ENCODE measurements around the gene RAB7A. TPM values are rescaled to one million over a fixed set of nuclear protein-coding genes. Genes with fewer than 3 reads are reported as not detected.
"Not testable (repeated sequence)": the region's sequence is repeated elsewhere in the genome, so short reads cannot be mapped to it uniquely, and the experiment has no call there.

The RAB7A gene
- total and polyA plus RNA-seq, 2 of the 13 experiments (the other 11 are each of a cell fraction or from before 2014, with no cell fraction given) = 26.5 to 182 TPM

DNA sequence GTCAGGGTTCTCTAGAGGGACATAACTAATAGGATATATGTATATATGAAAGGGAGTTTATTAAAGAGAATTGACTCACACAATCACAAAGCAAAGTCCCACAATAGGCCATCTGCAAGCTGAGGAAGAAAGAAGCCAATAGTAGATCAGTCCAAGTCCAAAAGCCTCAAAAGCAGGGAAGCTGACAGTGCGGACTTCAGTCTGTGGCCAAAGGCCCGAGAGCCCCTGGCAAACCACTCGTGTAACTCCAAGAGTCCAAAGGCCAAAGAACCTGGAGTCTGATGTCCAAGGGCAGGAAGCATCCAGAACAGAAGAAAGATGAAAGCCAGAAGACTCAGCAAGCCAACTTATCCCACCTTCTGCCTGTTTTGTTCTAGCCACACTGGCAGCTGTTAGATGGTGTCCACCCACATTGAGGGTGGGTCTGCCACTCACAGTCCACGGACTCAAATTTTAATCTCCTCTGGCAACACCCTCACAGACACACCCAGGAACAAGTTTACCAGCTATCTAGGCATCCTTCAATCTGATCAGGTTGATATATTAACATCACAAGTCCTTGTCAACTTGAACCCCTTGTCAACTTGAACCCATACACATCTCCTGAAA is 99.2 kb downstream of the RAB7A start:
- H3K4me2 ChIP-seq (ENCODE audit: low read depth, low read length) = no peak overlapping the region; the same call in 1 of the 2 replicates
- CTCF ChIA-PET (ENCODE audit: low intra/inter-chr PET ratio, low total read pairs) = no interaction called here
- 25% methylated on average over 4 of the region's 4 CpGs for WGBS (ENCODE audit: low lambda C conversion rate)
- 0 out of 5 replicates have a peak, but pooled peaks cover 0 to 2% of the 10 kb centered on the region in 2 experiments for H3K36me3 ChIP-seq (replicated peaks in 1 of 2; ENCODE audit: control insufficient read depth in 1 of 2, insufficient read depth in 2 of 2, low read length in 2 of 2)
- H3K79me2 ChIP-seq (ENCODE audit: insufficient read depth, low read length) = no peaks in the 10 kb centered on the region
- no peak overlapping the region for H3K9ac ChIP-seq (ENCODE audit: insufficient read depth, low read depth, low read length)
- in situ Hi-C loops (cut with HindIII; ENCODE audit: extremely low pct_ligation_motif_present, low pct_unique_long_range_greater_than_20kb) = no loop called here
- H3K27ac ChIP-seq (ENCODE audit: extremely low read length, insufficient read depth, low read length) = no peak overlapping the region
- DNase-seq (ENCODE audit: low spot score) = no peak
- no peaks in the 10 kb centered on the region for H3K9me3 ChIP-seq (ENCODE audit: low read length)
- no peak overlapping the region for H2AFZ ChIP-seq (ENCODE audit: low read length)
- intact Hi-C loops (cut with micrococcal nuclease; ENCODE audit: unreplicated experiment) = no loop called here
- peaks cover 13% of the 10 kb centered on the region for H3K4me1 ChIP-seq (ENCODE audit: insufficient read depth, low read length)
- peak; percentile 51; the same call in 1 of the 2 replicates for TF ChIP-seq HNF4G (IDR thresholded peaks at IDR 0.05; ENCODE audit: borderline replicate concordance, low read depth, low read length)
- TF ChIP-seq HNF4G (CRISPR knock-in tag; IDR thresholded peaks at IDR 0.05; ENCODE audit: borderline replicate concordance, low read depth) = no peak
- 0 out of 2 replicates have a peak, but pooled peaks have one; percentile 21 for TF ChIP-seq NCOR1 (IDR thresholded peaks at IDR 0.05; ENCODE audit: borderline replicate concordance, low read length)
- TF ChIP-seq HNF4A (CRISPR knock-in tag; IDR thresholded peaks at IDR 0.05) = peak; percentile 69
- no peak for TF ChIP-seq RBAK (CRISPR knock-in tag; IDR thresholded peaks at IDR 0.05)
- TF ChIP-seq, protein P1, sequence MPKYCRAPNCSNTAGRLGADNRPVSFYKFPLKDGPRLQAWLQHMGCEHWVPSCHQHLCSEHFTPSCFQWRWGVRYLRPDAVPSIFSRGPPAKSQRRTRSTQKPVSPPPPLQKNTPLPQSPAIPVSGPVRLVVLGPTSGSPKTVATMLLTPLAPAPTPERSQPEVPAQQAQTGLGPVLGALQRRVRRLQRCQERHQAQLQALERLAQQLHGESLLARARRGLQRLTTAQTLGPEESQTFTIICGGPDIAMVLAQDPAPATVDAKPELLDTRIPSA (CRISPR knock-in tag; IDR thresholded peaks at IDR 0.05; ENCODE audit: borderline replicate concordance) = no peak
- TF ChIP-seq, protein P2, sequence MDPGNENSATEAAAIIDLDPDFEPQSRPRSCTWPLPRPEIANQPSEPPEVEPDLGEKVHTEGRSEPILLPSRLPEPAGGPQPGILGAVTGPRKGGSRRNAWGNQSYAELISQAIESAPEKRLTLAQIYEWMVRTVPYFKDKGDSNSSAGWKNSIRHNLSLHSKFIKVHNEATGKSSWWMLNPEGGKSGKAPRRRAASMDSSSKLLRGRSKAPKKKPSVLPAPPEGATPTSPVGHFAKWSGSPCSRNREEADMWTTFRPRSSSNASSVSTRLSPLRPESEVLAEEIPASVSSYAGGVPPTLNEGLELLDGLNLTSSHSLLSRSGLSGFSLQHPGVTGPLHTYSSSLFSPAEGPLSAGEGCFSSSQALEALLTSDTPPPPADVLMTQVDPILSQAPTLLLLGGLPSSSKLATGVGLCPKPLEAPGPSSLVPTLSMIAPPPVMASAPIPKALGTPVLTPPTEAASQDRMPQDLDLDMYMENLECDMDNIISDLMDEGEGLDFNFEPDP (CRISPR knock-in tag; conservative IDR thresholded peaks at IDR 0.05) = no peak
- no peak for TF ChIP-seq ZNF652 (CRISPR knock-in tag; IDR thresholded peaks at IDR 0.05; ENCODE audit: borderline replicate concordance, low read depth)
- POLR2A ChIA-PET = no interaction called here
- ATAC-seq = no peak
- no peak for FAIRE-seq
- H3K4me3 ChIP-seq (replicated peaks in 1 of 3; ENCODE audit: insufficient read depth in 1 of 3, low read depth in 2 of 3, low read length in 3 of 3) = no peak overlapping the region
- H3K27me3 ChIP-seq (ENCODE audit: control insufficient read depth in 1 of 2, insufficient read depth in 2 of 2, low read length in 2 of 2) = no peaks in the 10 kb centered on the region; a peak in 1 of 5 replicates
- H4K20me1 ChIP-seq (ENCODE audit: insufficient read depth, low read length) = 0 out of 2 replicates have a peak, but pooled peaks cover 3% of the 10 kb centered on the region
- no TSS peak for BruUV-seq (replicated peaks)

DNA sequence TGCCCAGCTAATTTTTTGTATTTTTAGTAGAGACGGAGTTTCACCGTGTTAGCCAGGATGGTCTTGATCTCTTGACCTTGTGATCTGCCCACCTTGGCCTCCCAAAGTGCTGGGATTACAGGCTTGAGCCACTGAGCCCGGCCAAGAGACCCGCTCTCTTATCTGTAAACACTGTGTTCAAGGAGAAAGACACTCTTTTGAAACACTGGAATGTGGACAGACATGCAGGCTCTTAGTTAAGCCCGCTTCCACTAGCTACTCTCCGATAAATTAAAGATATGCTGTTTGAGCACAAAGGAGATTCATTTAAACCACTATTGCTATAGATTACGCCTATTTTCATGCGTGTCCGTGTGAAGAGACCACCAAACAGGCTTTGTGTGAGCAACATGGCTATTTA is 103.1 kb downstream of the RAB7A start:
- H3K79me2 ChIP-seq (ENCODE audit: insufficient read depth, low read length); H3K9me3 ChIP-seq (ENCODE audit: low read length); intact Hi-C loops (cut with micrococcal nuclease; ENCODE audit: unreplicated experiment); H3K4me3 ChIP-seq (replicated peaks in 1 of 3; ENCODE audit: insufficient read depth in 1 of 3, low read depth in 2 of 3, low read length in 3 of 3); DNase-seq (ENCODE audit: low spot score); FAIRE-seq; H2AFZ ChIP-seq (ENCODE audit: low read length); in situ Hi-C loops (cut with HindIII; ENCODE audit: extremely low pct_ligation_motif_present, low pct_unique_long_range_greater_than_20kb); POLR2A ChIA-PET; H4K20me1 ChIP-seq (ENCODE audit: insufficient read depth, low read length); H3K9ac ChIP-seq (ENCODE audit: insufficient read depth, low read depth, low read length); H3K27me3 ChIP-seq (ENCODE audit: control insufficient read depth in 1 of 2, insufficient read depth in 2 of 2, low read length in 2 of 2); H3K36me3 ChIP-seq (replicated peaks in 1 of 2; ENCODE audit: control insufficient read depth in 1 of 2, insufficient read depth in 2 of 2, low read length in 2 of 2); H3K4me2 ChIP-seq (ENCODE audit: low read depth, low read length); H3K27ac ChIP-seq (ENCODE audit: extremely low read length, insufficient read depth, low read length); CTCF ChIA-PET (ENCODE audit: low intra/inter-chr PET ratio, low total read pairs); BruUV-seq (replicated peaks): not testable (repeated sequence)
- WGBS (ENCODE audit: low lambda C conversion rate) = 29% methylated on average over 9 of the region's 9 CpGs
- ATAC-seq = 0 out of 3 replicates have a peak, but pooled peaks have one; percentile 27
- H3K4me1 ChIP-seq (ENCODE audit: insufficient read depth, low read length) = peaks cover 13% of the 10 kb centered on the region
